Activated naive CD4-positive, alpha-beta T cell treated with anti-CD3 and anti-CD28 coated beads, Interleukin-2, amount 50 U/mL, for 24 hours (primary cell): ENCODE data around the gene GLG1.

Experiments used
- H3K27ac Mint-ChIP-seq: one replicate; pipeline ENCODE4 v1.8.0; 2021; ENCODE audit warnings: mild to moderate bottlenecking, mixed read lengths
- H3K27me3 Mint-ChIP-seq: one replicate; pipeline ENCODE4 v1.8.0; 2021; ENCODE audit warnings: mixed read lengths
- H3K36me3 Mint-ChIP-seq: one replicate; pipeline ENCODE4 v1.8.0; 2021; ENCODE audit warnings: mixed read lengths
- H3K4me1 Mint-ChIP-seq: one replicate; pipeline ENCODE4 v1.8.0; 2021; ENCODE audit warnings: mixed read lengths
- H3K4me3 Mint-ChIP-seq: one replicate; pipeline ENCODE4 v1.8.0; 2021; ENCODE audit warnings: mild to moderate bottlenecking, mixed read lengths
- H3K9me3 Mint-ChIP-seq: one replicate; pipeline ENCODE4 v1.8.0; 2021; ENCODE audit warnings: mixed read lengths

Gene GLG1

GRCh38 chr16:74500907-74501306, 106.0 kb downstream of the GLG1 start:
- Mint-ChIP-seq H3K4me3 (no peak overlapping the region), H3K4me1 (peaks cover 17% of the 10 kb centered on the region), H3K36me3 (peaks cover 5% of the 10 kb centered on the region), H3K27me3 (no peaks in the 10 kb centered on the region), H3K27ac (peak overlapping the region; percentile 76), H3K9me3 (no peaks in the 10 kb centered on the region)

GRCh38 chr16:74499114-74499513, 107.8 kb downstream of the GLG1 start:
- peaks cover 6% of the 10 kb centered on the region for H3K36me3 Mint-ChIP-seq

GRCh38 chr16:74497761-74498160, 109.2 kb downstream of the GLG1 start:
- H3K4me3 Mint-ChIP-seq: no peak overlapping the region
- peaks cover 3% of the 10 kb centered on the region for H3K36me3 Mint-ChIP-seq
- no peaks in the 10 kb centered on the region for H3K9me3 Mint-ChIP-seq
- H3K4me1 Mint-ChIP-seq: peaks cover 8% of the 10 kb centered on the region
- H3K27ac Mint-ChIP-seq: peak overlapping the region; percentile 52
- no peaks in the 10 kb centered on the region for H3K27me3 Mint-ChIP-seq

More at GRCh38 chr16:74499114-74499513, 107.8 kb downstream of the GLG1 start:
- Mint-ChIP-seq H3K4me1 (peaks cover 16% of the 10 kb centered on the region), H3K4me3 (no peak overlapping the region), H3K9me3 (no peaks in the 10 kb centered on the region), H3K27ac (peak overlapping the region; percentile 65), H3K27me3 (no peaks in the 10 kb centered on the region)

- peaks cover 4% of the 10 kb centered on the region for H3K4me1 Mint-ChIP-seq
- peaks cover 3% of the 10 kb centered on the region for H3K36me3 Mint-ChIP-seq
- no peaks in the 10 kb centered on the region for H3K9me3 Mint-ChIP-seq
- H3K4me3 Mint-ChIP-seq: no peak overlapping the region
- no peaks in the 10 kb centered on the region for H3K27me3 Mint-ChIP-seq
- no peak overlapping the region for H3K27ac Mint-ChIP-seq
Observed at GRCh38 chr16:74496054-74496453, 110.9 kb downstream of the GLG1 start.

- no peaks in the 10 kb centered on the region for H3K27me3 Mint-ChIP-seq
- H3K36me3 Mint-ChIP-seq: peaks cover 5% of the 10 kb centered on the region
Observed at GRCh38 chr16:74492976-74493375, 113.9 kb downstream of the GLG1 start.

GRCh38 chr16:74487634-74488495, 119.0 kb downstream of the GLG1 start:
- Mint-ChIP-seq H3K4me3 (no peak overlapping the region), H3K9me3 (no peaks in the 10 kb centered on the region), H3K4me1 (peaks cover 15% of the 10 kb centered on the region), H3K27ac (no peak overlapping the region), H3K36me3 (peaks cover 7% of the 10 kb centered on the region), H3K27me3 (no peaks in the 10 kb centered on the region)

More at GRCh38 chr16:74492976-74493375, 113.9 kb downstream of the GLG1 start:
- no peaks in the 10 kb centered on the region for H3K9me3 Mint-ChIP-seq
- peaks cover 3% of the 10 kb centered on the region for H3K4me1 Mint-ChIP-seq
- H3K4me3 Mint-ChIP-seq: no peak overlapping the region
- H3K27ac Mint-ChIP-seq: no peak overlapping the region

- Mint-ChIP-seq H3K27me3 (no peaks in the 10 kb centered on the region), H3K4me1 (peaks cover 15% of the 10 kb centered on the region), H3K9me3 (no peaks in the 10 kb centered on the region), H3K36me3 (peaks cover 5% of the 10 kb centered on the region), H3K27ac (peak overlapping the region; percentile 12), H3K4me3 (no peak overlapping the region)
Observed at GRCh38 chr16:74485916-74486315, 121.0 kb downstream of the GLG1 start.

GRCh38 chr16:74480150-74481029, 126.5 kb downstream of the GLG1 start:
- H3K9me3 Mint-ChIP-seq: no peaks in the 10 kb centered on the region
- H3K4me1 Mint-ChIP-seq: peaks cover 4% of the 10 kb centered on the region
- H3K27ac Mint-ChIP-seq: peak overlapping the region; percentile 87
- no peaks in the 10 kb centered on the region for H3K27me3 Mint-ChIP-seq
- peaks cover 13% of the 10 kb centered on the region for H3K36me3 Mint-ChIP-seq
- H3K4me3 Mint-ChIP-seq: no peak overlapping the region

- Mint-ChIP-seq H3K4me1 (no peaks in the 10 kb centered on the region), H3K27me3 (no peaks in the 10 kb centered on the region), H3K36me3 (peaks cover 11% of the 10 kb centered on the region), H3K4me3 (no peak overlapping the region), H3K27ac (no peak overlapping the region), H3K9me3 (no peaks in the 10 kb centered on the region)
Observed at GRCh38 chr16:74477226-74477625, 129.7 kb downstream of the GLG1 start.

GRCh38 chr16:74474416-74474815, 132.5 kb downstream of the GLG1 start:
- Mint-ChIP-seq H3K4me3 (no peak overlapping the region), H3K27me3 (no peaks in the 10 kb centered on the region), H3K9me3 (no peaks in the 10 kb centered on the region), H3K4me1 (no peaks in the 10 kb centered on the region), H3K36me3 (peaks cover 16% of the 10 kb centered on the region), H3K27ac (no peak overlapping the region)

GRCh38 chr16:74472540-74472939, 134.4 kb downstream of the GLG1 start:
- Mint-ChIP-seq H3K9me3 (no peaks in the 10 kb centered on the region), H3K4me3 (no peak overlapping the region), H3K27me3 (no peaks in the 10 kb centered on the region), H3K36me3 (peaks cover 13% of the 10 kb centered on the region), H3K4me1 (peaks cover under 1% of the 10 kb centered on the region), H3K27ac (no peak overlapping the region)

- peaks cover 15% of the 10 kb centered on the region for H3K36me3 Mint-ChIP-seq
- H3K27me3 Mint-ChIP-seq: no peaks in the 10 kb centered on the region
- H3K4me3 Mint-ChIP-seq: no peak overlapping the region
- H3K4me1 Mint-ChIP-seq: peaks cover 6% of the 10 kb centered on the region
- H3K9me3 Mint-ChIP-seq: no peaks in the 10 kb centered on the region
- no peak overlapping the region for H3K27ac Mint-ChIP-seq
Observed at GRCh38 chr16:74472010-74472409, 134.9 kb downstream of the GLG1 start.

- Mint-ChIP-seq H3K27ac (peak overlapping the region; percentile 65), H3K9me3 (no peaks in the 10 kb centered on the region), H3K36me3 (peaks cover 13% of the 10 kb centered on the region), H3K4me1 (peaks cover 14% of the 10 kb centered on the region), H3K4me3 (no peak overlapping the region), H3K27me3 (no peaks in the 10 kb centered on the region)
Observed at GRCh38 chr16:74469946-74470478, 136.9 kb downstream of the GLG1 start.

GRCh38 chr16:74468807-74469525, 137.9 kb downstream of the GLG1 start:
- H3K27me3 Mint-ChIP-seq: no peaks in the 10 kb centered on the region
- H3K27ac Mint-ChIP-seq: peak overlapping the region; percentile 41
- peaks cover 16% of the 10 kb centered on the region for H3K36me3 Mint-ChIP-seq

GRCh38 chr16:74466872-74467271, 140.0 kb downstream of the GLG1 start:
- no peaks in the 10 kb centered on the region for H3K27me3 Mint-ChIP-seq
- H3K27ac Mint-ChIP-seq: peak overlapping the region; percentile 33
- H3K36me3 Mint-ChIP-seq: peaks cover 20% of the 10 kb centered on the region
- H3K9me3 Mint-ChIP-seq: no peaks in the 10 kb centered on the region
- H3K4me3 Mint-ChIP-seq: no peak overlapping the region
- H3K4me1 Mint-ChIP-seq: peaks cover 14% of the 10 kb centered on the region

More at GRCh38 chr16:74468807-74469525, 137.9 kb downstream of the GLG1 start:
- Mint-ChIP-seq H3K4me1 (peaks cover 14% of the 10 kb centered on the region), H3K9me3 (no peaks in the 10 kb centered on the region), H3K4me3 (no peak overlapping the region)
